HL-60 (cell line): Measurements from ENCODE around the gene FAM204A.

Source experiments
- DNase-seq, 2 experiments: peaks; one replicate each; pipeline ENCODE4 v3.0.0-alpha.2; 2010 to 2020; ENCODE audit warnings: low read depth in 1 of 2, low spot score in 1 of 2
- H3K27ac ChIP-seq: fragments of 250-450 bp; sonication (Bioruptor Pico); replicated peaks from 2 replicates; pipeline ENCODE4 v1.5.1; 2020; ENCODE audit warnings: mild to moderate bottlenecking, moderate library complexity
- H3K27me3 ChIP-seq: fragments of 250-450 bp; sonication (Bioruptor Pico); 2 replicates; pipeline ENCODE4 v1.5.1; 2021; ENCODE audit warnings: mild to moderate bottlenecking, moderate library complexity; ENCODE audit not compliant: insufficient read depth, poor library complexity, severe bottlenecking
- H3K4me3 ChIP-seq: replicated peaks from 2 replicates; pipeline ENCODE4 v1.5.1; 2011; ENCODE audit warnings: mild to moderate bottlenecking, control low read depth, low read length; ENCODE audit not compliant: insufficient read depth
- GABPA ChIP-seq: IDR thresholded peaks from 2 replicates; pipeline ENCODE4 v1.6.1; 2012; ENCODE audit warnings: low read depth
- POLR2AphosphoS5 ChIP-seq: IDR thresholded peaks from 2 replicates; pipeline ENCODE4 v1.6.1; 2012; ENCODE audit warnings: low read depth
- SPI1 ChIP-seq: IDR thresholded peaks from 2 replicates; pipeline ENCODE4 v1.6.1; 2012; ENCODE audit warnings: low read depth, mild to moderate bottlenecking, borderline replicate concordance
- TF ChIP-seq, protein P1 (sequence below): IDR thresholded peaks from 2 replicates; pipeline ENCODE4 v1.6.1; 2012; ENCODE audit warnings: low read depth; ENCODE audit not compliant: insufficient replicate concordance
- TF ChIP-seq, protein P2 (sequence below): IDR thresholded peaks from one replicate; pipeline ENCODE4 v1.5.1; 2011; ENCODE audit warnings: low read length, control low read depth, inconsistent platforms; ENCODE audit not compliant: insufficient read depth

The FAM204A gene

DNA sequence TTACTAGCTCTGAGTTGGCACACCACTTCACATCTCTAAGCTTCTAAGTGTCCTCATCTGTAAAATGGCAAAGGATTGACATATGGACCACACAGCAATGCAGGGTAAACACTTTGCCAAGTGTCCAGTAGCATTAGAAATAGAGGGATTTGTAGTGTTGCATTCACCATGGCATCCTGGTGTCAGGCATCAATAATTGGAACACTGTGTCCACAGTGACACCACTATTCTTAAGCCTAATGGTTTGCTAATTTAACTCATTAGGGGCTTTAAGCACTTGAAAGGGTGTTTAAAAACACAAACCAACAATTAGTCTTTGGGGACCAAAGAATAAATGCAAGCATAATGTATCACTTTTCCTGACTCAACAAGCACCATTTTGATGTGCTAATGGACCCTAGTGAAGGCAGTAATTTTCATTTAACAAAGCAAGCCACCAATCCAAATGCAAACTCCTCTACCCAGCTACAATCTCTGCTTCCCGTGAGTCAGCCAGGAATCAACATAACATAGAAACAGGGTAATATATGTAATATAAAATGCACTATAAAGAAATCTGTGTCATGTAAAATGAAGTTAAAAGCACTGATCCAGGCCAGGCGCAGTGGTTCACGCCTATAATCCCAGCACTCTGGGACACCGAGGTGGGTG lies 75.9 kb downstream of the FAM204A start:
- Histone ChIP-seq H3K27ac (no peak overlapping the region), H3K4me3 (no peak overlapping the region), H3K27me3 (peaks cover 23% of the 10 kb centered on the region)
- TF ChIP-seq, protein P1, sequence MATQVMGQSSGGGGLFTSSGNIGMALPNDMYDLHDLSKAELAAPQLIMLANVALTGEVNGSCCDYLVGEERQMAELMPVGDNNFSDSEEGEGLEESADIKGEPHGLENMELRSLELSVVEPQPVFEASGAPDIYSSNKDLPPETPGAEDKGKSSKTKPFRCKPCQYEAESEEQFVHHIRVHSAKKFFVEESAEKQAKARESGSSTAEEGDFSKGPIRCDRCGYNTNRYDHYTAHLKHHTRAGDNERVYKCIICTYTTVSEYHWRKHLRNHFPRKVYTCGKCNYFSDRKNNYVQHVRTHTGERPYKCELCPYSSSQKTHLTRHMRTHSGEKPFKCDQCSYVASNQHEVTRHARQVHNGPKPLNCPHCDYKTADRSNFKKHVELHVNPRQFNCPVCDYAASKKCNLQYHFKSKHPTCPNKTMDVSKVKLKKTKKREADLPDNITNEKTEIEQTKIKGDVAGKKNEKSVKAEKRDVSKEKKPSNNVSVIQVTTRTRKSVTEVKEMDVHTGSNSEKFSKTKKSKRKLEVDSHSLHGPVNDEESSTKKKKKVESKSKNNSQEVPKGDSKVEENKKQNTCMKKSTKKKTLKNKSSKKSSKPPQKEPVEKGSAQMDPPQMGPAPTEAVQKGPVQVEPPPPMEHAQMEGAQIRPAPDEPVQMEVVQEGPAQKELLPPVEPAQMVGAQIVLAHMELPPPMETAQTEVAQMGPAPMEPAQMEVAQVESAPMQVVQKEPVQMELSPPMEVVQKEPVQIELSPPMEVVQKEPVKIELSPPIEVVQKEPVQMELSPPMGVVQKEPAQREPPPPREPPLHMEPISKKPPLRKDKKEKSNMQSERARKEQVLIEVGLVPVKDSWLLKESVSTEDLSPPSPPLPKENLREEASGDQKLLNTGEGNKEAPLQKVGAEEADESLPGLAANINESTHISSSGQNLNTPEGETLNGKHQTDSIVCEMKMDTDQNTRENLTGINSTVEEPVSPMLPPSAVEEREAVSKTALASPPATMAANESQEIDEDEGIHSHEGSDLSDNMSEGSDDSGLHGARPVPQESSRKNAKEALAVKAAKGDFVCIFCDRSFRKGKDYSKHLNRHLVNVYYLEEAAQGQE = no peak
- TF ChIP-seq GABPA (no peak), POLR2AphosphoS5 (no peak), SPI1 (no peak)
- TF ChIP-seq, protein P2, sequence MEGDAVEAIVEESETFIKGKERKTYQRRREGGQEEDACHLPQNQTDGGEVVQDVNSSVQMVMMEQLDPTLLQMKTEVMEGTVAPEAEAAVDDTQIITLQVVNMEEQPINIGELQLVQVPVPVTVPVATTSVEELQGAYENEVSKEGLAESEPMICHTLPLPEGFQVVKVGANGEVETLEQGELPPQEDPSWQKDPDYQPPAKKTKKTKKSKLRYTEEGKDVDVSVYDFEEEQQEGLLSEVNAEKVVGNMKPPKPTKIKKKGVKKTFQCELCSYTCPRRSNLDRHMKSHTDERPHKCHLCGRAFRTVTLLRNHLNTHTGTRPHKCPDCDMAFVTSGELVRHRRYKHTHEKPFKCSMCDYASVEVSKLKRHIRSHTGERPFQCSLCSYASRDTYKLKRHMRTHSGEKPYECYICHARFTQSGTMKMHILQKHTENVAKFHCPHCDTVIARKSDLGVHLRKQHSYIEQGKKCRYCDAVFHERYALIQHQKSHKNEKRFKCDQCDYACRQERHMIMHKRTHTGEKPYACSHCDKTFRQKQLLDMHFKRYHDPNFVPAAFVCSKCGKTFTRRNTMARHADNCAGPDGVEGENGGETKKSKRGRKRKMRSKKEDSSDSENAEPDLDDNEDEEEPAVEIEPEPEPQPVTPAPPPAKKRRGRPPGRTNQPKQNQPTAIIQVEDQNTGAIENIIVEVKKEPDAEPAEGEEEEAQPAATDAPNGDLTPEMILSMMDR = no peak
- DNase-seq = no peak

DNA sequence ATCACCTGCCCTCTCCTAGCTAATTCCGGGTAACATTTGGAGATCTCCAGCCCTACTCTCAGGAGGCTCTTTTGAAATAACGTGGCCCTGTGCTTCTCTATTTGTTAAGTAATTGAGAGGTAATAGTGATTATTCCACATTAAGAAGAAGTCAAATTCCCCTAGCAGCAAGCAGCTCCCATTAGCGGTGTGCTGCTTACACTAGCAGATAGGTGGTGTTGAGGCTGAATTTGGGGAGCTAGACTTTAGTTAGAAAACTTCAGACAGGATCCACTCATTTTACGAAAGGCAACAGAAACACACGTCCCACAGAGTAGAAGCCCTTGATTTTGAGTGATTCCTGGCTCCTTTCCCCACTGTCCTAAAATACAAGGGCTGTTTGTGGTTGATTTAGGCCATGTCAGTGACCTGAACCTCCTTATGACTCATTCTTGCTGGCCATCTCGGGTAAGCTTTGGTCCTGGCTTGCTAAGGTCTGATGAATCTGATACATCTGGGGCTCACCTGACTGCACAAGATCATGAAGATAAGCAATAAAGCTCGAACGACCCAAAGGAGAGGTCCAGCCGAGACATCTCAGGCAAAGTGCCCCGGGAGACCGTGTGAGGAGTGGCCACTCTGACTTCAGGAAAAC lies 77.2 kb downstream of the FAM204A start:
- TF ChIP-seq, protein P1 = no peak
- TF ChIP-seq GABPA (no peak), SPI1 (no peak), POLR2AphosphoS5 (no peak)
- TF ChIP-seq, protein P2 = no peak
- no peak for DNase-seq
- Histone ChIP-seq H3K27me3 (peaks cover 23% of the 10 kb centered on the region), H3K27ac (no peak overlapping the region), H3K4me3 (no peak overlapping the region)

DNA sequence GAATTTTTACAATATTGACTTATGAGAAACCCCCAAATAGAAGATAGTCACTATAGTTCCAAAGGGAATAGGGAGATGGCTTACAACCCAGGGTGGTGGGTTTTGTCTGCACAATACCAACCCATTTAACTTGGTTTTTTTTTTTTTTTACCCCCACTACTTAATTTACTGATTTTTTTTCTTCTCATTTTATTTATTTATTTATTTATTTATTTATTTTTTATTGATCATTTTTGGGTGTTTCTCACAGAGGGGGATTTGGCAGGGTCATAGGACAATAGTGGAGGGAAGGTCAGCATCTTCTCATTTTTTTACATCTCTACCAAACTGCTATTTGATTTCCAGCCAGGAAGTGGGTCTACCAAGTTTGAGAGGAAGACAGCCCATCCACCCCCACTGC lies 77.9 kb downstream of the FAM204A start:
- no peak for DNase-seq
- Histone ChIP-seq H3K4me3 (no peak overlapping the region), H3K27ac (no peak overlapping the region), H3K27me3 (peaks cover 23% of the 10 kb centered on the region)
- TF ChIP-seq SPI1 = no peak
- TF ChIP-seq, protein P1 = no peak
- no peak for TF ChIP-seq POLR2AphosphoS5
- no peak for TF ChIP-seq GABPA
- TF ChIP-seq, protein P2 = no peak
